Fibroblast of villous mesenchyme (primary cell): ENCODE data around the gene METTL16. TPM values are rescaled to one million over a fixed set of nuclear protein-coding genes. Genes with fewer than 3 reads are reported as not detected.

Source experiments
- DNase-seq: peaks from one replicate; pipeline ENCODE4 v3.0.0-alpha.2; 2010; ENCODE audit warnings: low read depth
- H3K4me3 ChIP-seq: 2 replicates; pipeline ENCODE4 v1.5.1; 2011; ENCODE audit warnings: low read depth, mild to moderate bottlenecking, low read length
- CTCF ChIP-seq: IDR thresholded peaks from 2 replicates; pipeline ENCODE4 v1.5.1; 2012; ENCODE audit warnings: low read depth, mild to moderate bottlenecking, low read length; ENCODE audit not compliant: insufficient read depth
- total RNA-seq: library from RNA; depleted of rRNA; stranded (reverse); fragments of >200 nt; gene quantifications from 2 replicates; pipeline ENCODE4 v1.2.3, GENCODE V29; 2012

The METTL16 gene
- total RNA-seq, 1 donor: 16.8 TPM

GRCh38 chr17:2406903-2407790, 104.5 kb downstream of the METTL16 start:
- TF ChIP-seq CTCF: no peak
- peak; percentile 94 for DNase-seq
- H3K4me3 ChIP-seq: no peak overlapping the region

- DNase-seq: no peak
- no peak for TF ChIP-seq CTCF
- H3K4me3 ChIP-seq: no peak overlapping the region
Measured at GRCh38 chr17:2406271-2406902, 105.3 kb downstream of the METTL16 start.

GRCh38 chr17:2405247-2405926, 106.3 kb downstream of the METTL16 start:
- DNase-seq: peak; percentile 96
- no peak overlapping the region for H3K4me3 ChIP-seq
- TF ChIP-seq CTCF: no peak

- H3K4me3 ChIP-seq: no peak overlapping the region
- no peak for TF ChIP-seq CTCF
- no peak for DNase-seq
Measured at GRCh38 chr17:2403044-2403443, 108.6 kb downstream of the METTL16 start.

- TF ChIP-seq CTCF: no peak
- peak overlapping the region; percentile 59 for H3K4me3 ChIP-seq
- no peak for DNase-seq
Measured at GRCh38 chr17:2402544-2402943, 109.1 kb downstream of the METTL16 start.

- no peak for TF ChIP-seq CTCF
- H3K4me3 ChIP-seq: peak overlapping the region; percentile 66
- peak; percentile 100 for DNase-seq
Measured at GRCh38 chr17:2401426-2402221, 110.1 kb downstream of the METTL16 start.
